DOHH2 (cell line): ENCODE data around the gene NEK5.
"Not testable (repeated sequence)": the region's sequence is repeated elsewhere in the genome, so short reads cannot be mapped to it uniquely, and the experiment has no call there.

Experiments used
- H3F3A ChIP-seq: fragments of 200-600 bp; sonication (generic), shearing (Covaris generic); 2 replicates; pipeline ENCODE4 v1.6.0; 2016; ENCODE audit warnings: antibody characterized with exemption, mild to moderate bottlenecking; ENCODE audit not compliant: control insufficient read depth, insufficient read depth
- H3K27ac ChIP-seq: fragments of 200-600 bp; sonication (generic); 2 replicates; pipeline ENCODE4 v1.5.1; 2014; ENCODE audit warnings: low read depth, mild to moderate bottlenecking, low read length, moderate library complexity
- H3K27me3 ChIP-seq: fragments of 200-600 bp; sonication (generic); 2 replicates; pipeline ENCODE4 v1.6.1; 2014; ENCODE audit warnings: mild to moderate bottlenecking, low read length, mixed read lengths; ENCODE audit not compliant: control insufficient read depth
- H3K36me3 ChIP-seq: fragments of 200-600 bp; sonication (generic); 2 replicates; pipeline ENCODE4 v1.6.1; 2014; ENCODE audit warnings: mild to moderate bottlenecking, low read length, moderate library complexity, mixed read lengths; ENCODE audit not compliant: control insufficient read depth
- H3K4me1 ChIP-seq: fragments of 200-600 bp; sonication (generic); 2 replicates; pipeline ENCODE4 v1.6.1; 2014; ENCODE audit warnings: mild to moderate bottlenecking, low read length, mixed read lengths; ENCODE audit not compliant: control insufficient read depth
- H3K4me2 ChIP-seq: fragments of 200-600 bp; sonication (generic); 2 replicates; pipeline ENCODE4 v1.6.0; 2014; ENCODE audit warnings: mild to moderate bottlenecking, low read length, moderate library complexity
- H3K4me3 ChIP-seq: fragments of 200-600 bp; sonication (generic); 2 replicates; pipeline ENCODE4 v1.5.1; 2014; ENCODE audit warnings: mild to moderate bottlenecking, low read length, mixed read lengths
- H3K79me2 ChIP-seq: fragments of 200-600 bp; sonication (generic); 2 replicates; pipeline ENCODE4 v1.6.1; 2014; ENCODE audit warnings: mild to moderate bottlenecking, low read length, mixed read lengths; ENCODE audit not compliant: control insufficient read depth
- H3K9me2 ChIP-seq: fragments of 200-600 bp; sonication (generic); replicated peaks from 2 replicates; pipeline ENCODE4 v1.6.1; 2014; ENCODE audit warnings: mild to moderate bottlenecking, low read length, mixed read lengths; ENCODE audit not compliant: control insufficient read depth
- H3K9me3 ChIP-seq: fragments of 200-600 bp; sonication (generic); 2 replicates; pipeline ENCODE4 v1.6.1; 2014; ENCODE audit warnings: antibody characterized with exemption, low read length, mixed read lengths; ENCODE audit not compliant: control insufficient read depth, insufficient read depth
- H4K20me1 ChIP-seq: fragments of 200-600 bp; sonication (generic); 2 replicates; pipeline ENCODE4 v1.6.0; 2014; ENCODE audit warnings: low read depth, mild to moderate bottlenecking, antibody characterized with exemption, low read length, moderate library complexity; ENCODE audit not compliant: control insufficient read depth, insufficient read depth
- CTCF ChIP-seq: fragments of 200-600 bp; sonication (generic); IDR thresholded peaks from one replicate; pipeline ENCODE4 v1.5.1; 2014; ENCODE audit warnings: antibody characterized with exemption, mild to moderate bottlenecking, low read depth, low read length; ENCODE audit not compliant: poor library complexity, severe bottlenecking
- EZH2phosphoT487 ChIP-seq: fragments of 200-600 bp; sonication (generic); IDR thresholded peaks from 2 replicates; pipeline ENCODE4 v1.6.1; 2017; ENCODE audit warnings: borderline replicate concordance, mild to moderate bottlenecking, antibody characterized with exemption, low read length, moderate library complexity, mixed read lengths

The NEK5 gene

GRCh38 chr13:52165411-52165810, 36.5 kb upstream of the NEK5 start:
- Histone ChIP-seq H3K27me3 (peaks cover 3% of the 10 kb centered on the region; the same call in 1 of the 2 replicates), H3K27ac (no peak overlapping the region), H3K9me2 (no peaks in the 10 kb centered on the region), H3K9me3 (no peaks in the 10 kb centered on the region), H3K4me2 (no peak overlapping the region), H3K4me1 (no peaks in the 10 kb centered on the region), H3F3A (no peaks in the 10 kb centered on the region), H3K36me3 (peaks cover 8% of the 10 kb centered on the region), H3K4me3 (no peak overlapping the region), H3K79me2 (no peaks in the 10 kb centered on the region), H4K20me1 (no peaks in the 10 kb centered on the region)
- TF ChIP-seq EZH2phosphoT487 (no peak), CTCF (no peak)

DNA sequence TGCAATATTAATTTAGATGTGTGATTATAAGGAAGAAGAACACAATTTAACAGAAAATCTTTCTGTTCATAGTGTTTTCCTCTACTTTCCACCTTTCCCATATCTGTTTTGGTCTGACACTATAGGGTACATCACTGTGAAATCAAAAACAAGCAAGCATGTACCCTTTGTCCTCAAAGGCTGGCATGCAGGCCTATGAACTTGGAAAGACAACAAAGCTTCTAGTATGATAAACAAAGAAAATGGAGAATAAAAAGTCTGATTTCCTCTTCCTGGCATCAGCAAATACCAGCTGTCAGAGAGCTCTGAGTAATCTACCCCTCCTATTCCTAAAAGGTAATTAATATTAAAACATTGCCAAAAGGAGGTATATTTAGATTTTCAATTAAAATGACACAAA, 36.1 kb upstream of the NEK5 start:
- TF ChIP-seq CTCF (no peak), EZH2phosphoT487 (no peak)
- Histone ChIP-seq H3F3A (no peaks in the 10 kb centered on the region), H3K4me1 (no peaks in the 10 kb centered on the region), H3K9me3 (no peaks in the 10 kb centered on the region), H3K27ac (no peak overlapping the region), H3K4me2 (no peak overlapping the region), H3K36me3 (peaks cover 6% of the 10 kb centered on the region), H3K79me2 (no peaks in the 10 kb centered on the region), H3K9me2 (no peaks in the 10 kb centered on the region), H3K4me3 (no peak overlapping the region), H3K27me3 (peaks cover 5% of the 10 kb centered on the region), H4K20me1 (no peaks in the 10 kb centered on the region)

- not testable (repeated sequence) for H3K79me2 ChIP-seq, H3K27ac ChIP-seq, H3K36me3 ChIP-seq, H3K4me2 ChIP-seq, H3K9me3 ChIP-seq, H3K4me1 ChIP-seq, H3K9me2 ChIP-seq, H3F3A ChIP-seq, H4K20me1 ChIP-seq, H3K4me3 ChIP-seq
- H3K27me3 ChIP-seq, result peaks cover 16% of the 10 kb centered on the region
These were observed 35.0 kb upstream of the NEK5 start for GRCh38 chr13:52163878-52164277.

DNA sequence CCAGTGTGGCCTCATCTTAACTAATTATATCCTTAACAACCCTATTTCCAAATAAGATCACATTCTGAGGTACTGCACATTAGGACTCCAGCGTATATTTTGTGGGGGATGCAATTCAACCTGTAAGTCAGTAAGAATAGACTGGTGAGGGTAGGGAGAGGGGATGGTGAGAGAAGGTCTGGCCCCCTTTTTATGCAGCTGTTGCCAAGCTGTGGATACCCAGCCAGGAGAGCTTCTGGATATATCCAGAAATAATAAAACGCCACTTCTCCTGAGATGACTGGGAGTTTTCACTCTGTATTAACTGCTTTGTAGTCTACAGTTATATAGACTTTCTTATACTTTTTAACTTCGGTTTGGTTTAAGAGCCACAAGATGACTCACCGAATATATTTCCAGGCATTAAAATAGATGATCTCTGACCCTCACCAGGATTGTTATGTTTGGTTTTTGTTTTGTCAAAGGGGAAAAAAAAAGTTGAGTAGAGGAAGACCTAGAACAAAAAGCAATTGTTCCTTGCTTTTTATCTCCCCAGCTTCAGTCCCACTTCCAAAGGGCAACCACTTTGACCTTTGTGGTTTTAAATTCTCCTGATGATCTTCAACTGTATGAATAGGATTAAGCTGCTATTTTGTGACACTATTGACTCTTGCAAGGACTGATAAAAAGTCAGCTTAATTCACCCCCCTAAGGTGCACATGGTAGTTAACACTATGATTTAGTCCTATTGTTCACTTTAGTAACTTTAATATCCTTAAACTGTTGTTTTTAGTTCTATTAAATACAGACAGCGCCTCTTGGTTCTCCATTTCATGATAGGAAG, 33.6 kb upstream of the NEK5 start:
- H3K27me3 ChIP-seq, result peaks cover 24% of the 10 kb centered on the region
- TF ChIP-seq EZH2phosphoT487 (no peak), CTCF (no peak)
- H3K4me1 ChIP-seq, result peaks cover 15% of the 10 kb centered on the region
- H3K9me2 ChIP-seq, result no peaks in the 10 kb centered on the region
- no peaks in the 10 kb centered on the region for H4K20me1 ChIP-seq
- no peaks in the 10 kb centered on the region for H3K79me2 ChIP-seq
- H3K27ac ChIP-seq, result no peak overlapping the region
- no peak overlapping the region for H3K4me3 ChIP-seq
- H3K9me3 ChIP-seq, result no peaks in the 10 kb centered on the region
- H3F3A ChIP-seq, result no peaks in the 10 kb centered on the region
- H3K4me2 ChIP-seq, result no peak overlapping the region
- no peaks in the 10 kb centered on the region for H3K36me3 ChIP-seq
